ENCODE measurements around the gene AP3B2.

GRCh38 chr15:82635798-82636197 is 73.9 kb downstream of the AP3B2 start:
- TF ChIP-seq POLR2A (IDR thresholded peaks at IDR 0.05; ENCODE audit: low read length) (no peak), GATA1 (IDR thresholded peaks at IDR 0.05; ENCODE audit: low read depth, low read length) (no peak)
